Activated CD4-positive, alpha-beta T cell treated with anti-CD3 and anti-CD28 coated beads for 48 hours (primary cell): ENCODE measurements around the gene INSRR.

Experiments
- DNase-seq: peaks from one replicate; pipeline ENCODE4 v3.0.0-alpha.2; 2020

The INSRR gene

DNA sequence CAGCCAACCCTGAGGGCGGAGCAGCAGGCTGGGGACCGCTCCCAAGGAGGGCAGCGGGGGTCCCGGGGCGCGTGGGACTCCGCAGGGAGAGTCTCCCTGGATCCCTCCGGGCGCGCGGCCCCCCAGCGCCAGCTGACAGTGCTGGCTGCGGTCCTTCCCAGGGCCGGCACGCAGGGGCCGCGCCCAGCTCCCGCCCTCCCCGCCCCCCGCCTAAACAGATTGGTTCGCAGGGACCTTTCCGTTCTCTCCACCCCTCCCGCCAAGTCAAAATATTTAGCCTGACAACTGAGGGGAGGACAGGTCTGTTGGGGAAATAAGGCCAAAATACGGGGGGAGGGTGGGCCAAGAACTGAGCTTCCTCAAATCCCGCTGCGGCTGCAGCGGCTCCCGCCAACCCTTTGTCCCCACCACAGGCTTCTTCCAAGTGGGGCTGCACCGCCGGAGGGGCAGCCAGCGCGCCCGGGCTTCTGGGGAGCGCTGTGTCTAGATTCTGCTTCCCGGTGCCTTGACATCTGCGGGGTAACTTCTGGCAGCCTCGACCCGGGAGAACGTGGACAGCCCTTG is at the start of gene INSRR:
Gene INSRR (minus strand): TSS at position 159 of the 564 bp plus-strand sequence. CDS start 496 bp downstream, outside the sequence.
- DNase-seq = no peak

DNA sequence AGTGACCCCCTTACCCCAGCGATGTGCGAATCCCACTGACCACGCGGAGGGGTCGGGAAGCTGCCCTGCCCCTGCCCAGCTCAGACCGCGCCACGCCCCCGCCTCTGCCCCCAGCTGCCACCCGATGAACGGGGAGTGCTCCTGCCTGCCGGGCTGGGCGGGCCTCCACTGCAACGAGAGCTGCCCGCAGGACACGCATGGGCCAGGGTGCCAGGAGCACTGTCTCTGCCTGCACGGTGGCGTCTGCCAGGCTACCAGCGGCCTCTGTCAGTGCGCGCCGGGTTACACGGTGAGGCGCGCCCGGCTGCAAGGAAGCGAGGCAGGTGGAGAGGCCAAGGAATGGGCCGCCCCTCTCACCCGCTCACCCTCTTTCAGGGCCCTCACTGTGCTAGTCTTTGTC is 49.6 kb upstream of the INSRR start:
- DNase-seq = no peak

DNA sequence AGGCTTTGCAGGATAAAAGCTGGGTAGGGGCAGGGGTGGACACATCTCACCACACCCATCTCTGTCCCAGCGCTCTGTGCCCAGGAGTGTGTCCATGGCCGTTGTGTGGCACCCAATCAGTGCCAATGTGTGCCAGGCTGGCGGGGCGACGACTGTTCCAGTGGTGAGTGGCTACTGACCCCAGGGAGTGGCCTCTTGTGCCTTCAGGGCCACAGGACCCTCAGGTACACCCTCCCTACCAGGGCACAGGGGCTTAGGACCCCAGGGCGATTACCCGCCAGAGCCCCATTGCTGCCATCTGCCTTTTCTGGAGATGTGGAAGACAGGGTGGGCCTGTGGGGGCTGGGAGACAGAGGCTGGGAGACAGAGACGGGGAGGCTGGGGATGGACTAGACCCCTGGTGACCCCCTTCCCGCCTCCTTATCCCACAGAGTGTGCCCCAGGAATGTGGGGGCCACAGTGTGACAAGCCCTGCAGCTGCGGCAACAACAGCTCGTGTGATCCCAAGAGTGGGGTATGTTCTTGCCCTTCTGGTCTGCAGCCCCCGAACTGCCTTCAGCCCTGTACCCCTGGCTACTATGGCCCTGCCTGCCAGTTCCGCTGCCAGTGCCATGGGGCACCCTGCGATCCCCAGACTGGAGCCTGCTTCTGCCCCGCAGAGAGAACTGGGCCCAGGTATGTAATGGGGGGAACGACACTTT is 47.4 kb upstream of the INSRR start:
- no peak for DNase-seq

DNA sequence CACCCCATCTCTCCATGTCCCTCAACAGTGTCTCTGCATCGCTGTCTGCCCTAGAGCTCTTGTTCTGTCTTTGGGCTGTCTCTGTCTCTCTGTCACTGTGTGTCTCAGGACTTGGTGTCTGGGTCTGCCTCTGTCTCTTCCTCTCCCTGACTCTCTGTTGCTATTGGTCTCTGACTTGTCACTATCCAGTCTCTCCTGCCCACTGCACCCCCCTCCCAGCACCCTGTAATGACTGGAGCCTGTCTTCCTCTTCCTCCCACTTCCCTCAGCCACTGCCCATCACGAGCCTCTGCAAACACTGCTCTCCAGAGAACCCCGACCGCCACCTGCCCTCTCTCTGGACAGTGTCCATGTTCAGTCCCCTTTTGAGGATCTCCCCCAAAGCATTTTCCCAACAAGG is 46.7 kb upstream of the INSRR start:
- DNase-seq = no peak

DNA sequence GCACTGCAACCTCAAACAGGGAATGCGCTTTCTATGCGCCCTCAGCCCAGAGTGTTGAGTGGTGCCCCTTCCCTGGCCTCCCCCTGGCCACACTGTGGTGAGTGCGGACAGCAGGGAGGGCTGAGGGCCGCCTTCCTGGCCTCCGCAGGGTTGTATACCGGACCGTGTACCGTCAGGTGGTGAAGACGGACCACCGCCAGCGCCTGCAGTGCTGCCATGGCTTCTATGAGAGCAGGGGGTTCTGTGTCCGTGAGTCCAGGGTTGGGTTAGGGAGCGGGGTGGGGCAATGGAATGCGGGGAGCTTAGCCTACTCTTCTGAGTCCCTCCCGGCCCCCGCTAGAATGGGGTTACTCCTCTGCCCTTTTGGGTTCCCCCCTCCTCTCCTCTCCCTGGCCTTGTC is 46.3 kb upstream of the INSRR start:
- no peak for DNase-seq

DNA sequence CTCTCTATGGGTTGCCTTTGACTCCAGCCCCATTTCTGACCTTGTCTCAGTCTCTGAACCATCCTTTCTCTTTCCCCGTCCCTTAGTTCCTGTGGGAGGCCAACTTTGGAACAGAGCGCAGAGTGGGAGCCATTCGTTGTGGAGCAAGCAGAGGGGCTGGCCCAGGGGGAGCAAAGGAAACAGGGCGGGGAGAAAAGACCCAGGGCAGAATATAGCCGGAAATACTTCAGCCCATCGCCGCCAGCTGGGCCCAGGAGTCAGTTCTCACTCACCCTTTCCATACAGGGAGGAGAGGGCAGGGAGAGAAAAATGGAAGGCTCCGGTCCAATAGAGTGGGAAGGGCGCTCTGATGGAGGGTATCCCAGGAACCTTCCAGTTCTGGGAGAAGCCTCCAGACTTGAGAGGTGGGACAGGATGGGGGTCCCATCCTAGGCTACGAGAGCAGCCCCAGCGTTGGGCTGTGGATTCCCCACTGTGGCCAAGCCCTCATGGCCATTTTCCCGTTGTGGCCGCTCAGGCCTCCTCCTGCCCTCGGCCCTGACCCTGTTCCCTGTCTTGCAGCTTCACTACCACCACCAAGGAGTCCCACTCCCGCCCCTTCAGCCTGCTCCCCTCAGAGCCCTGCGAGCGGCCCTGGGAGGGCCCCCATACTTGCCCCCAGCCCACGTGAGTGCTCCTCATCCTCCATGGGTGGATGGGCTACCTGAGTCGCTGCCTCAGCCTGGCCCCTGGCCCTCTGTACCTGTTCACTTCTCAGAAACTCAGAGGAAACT is 45.5 kb upstream of the INSRR start:
- no peak for DNase-seq

DNA sequence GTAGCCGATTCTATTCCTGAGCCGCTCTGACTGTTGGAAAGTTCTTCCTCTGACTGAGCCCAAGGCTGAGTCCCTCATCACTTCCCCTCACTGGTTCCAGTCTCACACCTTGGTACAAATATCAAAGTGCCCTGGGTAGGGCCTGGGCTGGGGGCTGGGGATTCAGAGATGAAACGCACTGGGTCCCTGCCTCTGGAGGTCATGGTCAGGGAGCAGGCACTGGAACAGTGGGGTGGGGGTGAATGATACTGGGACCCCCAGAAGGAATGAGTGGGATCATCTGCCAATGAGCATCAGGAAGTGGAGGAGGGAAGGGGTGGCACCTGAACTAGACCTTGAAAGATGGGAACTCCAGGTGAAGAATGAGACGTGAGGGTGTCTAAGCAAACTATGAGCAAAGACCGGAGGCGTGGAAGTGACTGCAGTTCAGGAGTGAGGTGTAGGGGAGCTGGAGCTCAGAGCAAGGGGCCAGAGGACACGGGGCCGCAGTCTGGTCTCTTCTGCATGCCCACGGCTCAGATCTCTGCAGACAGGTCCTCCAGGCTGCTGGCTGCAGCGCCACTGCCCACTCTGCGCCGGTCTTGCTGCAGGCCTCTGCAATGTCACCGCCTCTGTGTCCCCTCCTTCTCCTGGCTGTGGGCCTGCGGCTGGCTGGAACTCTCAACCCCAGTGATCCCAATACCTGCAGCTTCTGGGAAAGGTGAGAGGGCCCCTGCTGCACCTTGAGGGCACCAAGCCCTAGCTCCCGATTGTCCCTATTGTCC is 44.6 kb upstream of the INSRR start:
- no peak for DNase-seq

DNA sequence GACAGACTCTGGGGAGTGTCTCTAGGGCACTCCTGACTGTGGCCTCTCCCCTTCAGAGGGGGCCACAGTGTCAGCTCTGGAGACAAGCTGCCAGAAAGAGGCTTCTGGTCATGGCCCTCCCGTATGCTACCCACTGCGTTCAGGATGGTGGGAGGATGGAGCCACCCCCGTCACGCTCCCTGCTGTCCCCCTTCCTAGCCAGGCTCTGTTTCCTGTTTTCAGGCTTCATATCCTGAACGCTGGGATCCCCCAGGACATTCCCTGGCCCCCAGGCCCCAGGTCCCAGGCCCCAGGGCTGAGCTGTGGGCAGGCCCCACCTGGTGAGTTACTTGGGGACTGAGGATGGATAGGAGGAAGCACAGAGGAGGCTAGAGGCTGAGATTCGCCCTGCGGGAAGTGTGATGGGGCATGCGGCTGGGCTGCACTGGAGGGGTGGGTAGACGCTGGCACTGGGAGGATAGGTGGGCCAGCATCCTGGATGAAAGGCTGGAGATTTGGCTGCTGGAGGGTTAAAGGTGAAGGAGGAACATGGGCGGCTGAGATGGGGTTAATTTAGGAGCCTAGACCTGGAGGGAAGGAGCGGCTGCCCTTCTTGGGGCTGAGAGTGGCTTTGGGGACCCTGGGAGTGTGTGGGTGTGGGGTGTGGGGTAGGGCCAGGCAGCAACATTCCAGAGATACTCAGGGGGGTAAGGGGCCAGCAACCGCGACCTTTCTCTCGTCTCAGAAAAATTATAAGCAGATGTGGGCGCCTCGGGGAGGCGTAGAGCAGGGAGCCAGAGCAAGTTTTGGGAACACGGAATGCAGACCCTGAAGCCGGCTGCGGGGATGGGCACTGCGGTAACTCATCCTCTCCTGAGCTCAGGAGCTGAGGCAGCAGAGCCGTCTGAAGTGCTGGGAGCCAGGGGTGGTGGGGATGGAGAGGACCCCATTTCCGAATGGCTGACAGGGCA is 43.3 kb upstream of the INSRR start:
- no peak for DNase-seq

DNA sequence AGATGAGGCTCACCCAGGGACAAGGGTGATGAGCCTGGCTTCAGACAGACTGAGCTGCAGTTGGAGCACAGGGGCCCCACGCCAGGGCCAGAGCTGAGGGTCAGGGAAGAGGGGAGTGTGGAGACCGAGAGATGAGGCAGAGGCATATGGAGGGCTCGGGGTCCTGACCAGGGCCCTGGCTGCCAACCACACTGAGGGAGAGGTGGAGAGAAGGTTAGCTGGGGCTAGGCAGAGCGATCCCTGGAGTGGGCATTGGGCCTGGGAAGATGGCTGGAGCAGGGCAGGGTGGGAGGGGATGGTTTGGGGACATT is 42.6 kb upstream of the INSRR start:
- no peak for DNase-seq

DNA sequence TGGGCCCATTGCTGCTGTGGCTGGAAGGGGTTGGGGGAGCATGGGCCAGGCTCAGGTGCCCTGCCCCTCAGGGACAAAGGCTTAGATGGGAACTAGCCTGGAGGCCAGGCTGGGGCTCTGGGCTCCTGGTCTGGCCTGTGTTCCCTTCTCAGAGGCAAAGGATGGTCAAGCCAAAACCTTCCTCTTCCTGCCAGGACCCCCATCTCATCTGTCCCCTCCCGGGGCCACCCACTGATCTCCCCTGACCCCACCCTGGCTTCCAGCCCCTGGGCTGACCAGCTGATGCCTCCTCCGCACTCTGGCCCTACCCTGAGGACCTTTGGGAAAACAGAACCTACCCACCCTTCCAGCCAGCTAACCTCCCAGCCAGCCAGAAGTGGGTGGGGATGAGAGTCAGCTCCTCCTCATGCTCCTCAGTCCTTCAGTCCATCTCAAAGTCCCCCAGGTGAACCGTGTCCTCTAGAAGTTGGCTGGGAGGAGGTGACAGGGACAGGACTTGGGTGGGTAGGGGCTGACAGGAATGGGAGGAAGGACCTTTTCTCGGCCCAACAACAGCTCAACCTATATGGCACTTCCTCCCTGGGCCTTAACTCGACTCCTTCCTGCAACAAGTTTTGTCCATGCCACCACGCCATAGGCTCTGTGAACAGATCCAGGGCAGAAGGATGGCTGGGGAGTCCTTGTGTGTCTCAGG is 42.1 kb upstream of the INSRR start:
- no peak for DNase-seq

DNA sequence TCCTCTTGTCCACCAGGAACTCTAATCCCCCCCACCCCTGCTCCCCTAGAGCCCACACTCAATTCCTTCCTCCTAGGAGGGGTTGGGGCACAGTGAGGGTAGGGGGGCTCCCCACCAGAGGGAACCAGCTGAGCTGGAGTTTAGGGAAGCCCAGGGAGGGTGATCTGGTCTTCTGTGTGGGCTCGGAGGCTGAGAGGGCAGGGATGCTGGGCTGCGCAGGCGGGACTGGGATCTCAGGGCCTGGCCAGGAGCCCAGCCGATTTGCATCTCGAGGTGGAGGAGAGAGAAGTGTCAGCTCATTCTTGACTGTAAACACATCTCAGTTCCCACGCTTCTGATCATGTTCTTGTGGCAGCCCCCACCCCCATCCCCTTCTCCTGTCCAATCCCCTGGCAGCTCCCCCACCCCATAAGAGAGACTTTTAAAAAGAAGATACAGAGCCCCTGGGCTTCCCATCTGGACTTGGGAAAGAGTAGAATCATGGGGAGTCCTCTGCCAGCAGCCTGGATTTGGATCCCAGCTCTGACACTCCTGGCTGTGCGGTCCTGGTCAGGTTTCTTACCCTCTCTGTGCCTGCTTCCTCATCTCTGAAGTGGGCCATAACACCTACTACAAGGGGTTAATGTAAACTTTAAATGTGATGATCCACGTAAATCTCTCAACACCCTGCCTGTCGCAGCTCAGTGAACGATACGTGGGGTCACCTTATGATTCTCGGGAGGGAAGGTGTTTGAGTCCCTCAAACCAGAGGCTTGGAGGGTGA is 41.2 kb upstream of the INSRR start:
- no peak for DNase-seq

DNA sequence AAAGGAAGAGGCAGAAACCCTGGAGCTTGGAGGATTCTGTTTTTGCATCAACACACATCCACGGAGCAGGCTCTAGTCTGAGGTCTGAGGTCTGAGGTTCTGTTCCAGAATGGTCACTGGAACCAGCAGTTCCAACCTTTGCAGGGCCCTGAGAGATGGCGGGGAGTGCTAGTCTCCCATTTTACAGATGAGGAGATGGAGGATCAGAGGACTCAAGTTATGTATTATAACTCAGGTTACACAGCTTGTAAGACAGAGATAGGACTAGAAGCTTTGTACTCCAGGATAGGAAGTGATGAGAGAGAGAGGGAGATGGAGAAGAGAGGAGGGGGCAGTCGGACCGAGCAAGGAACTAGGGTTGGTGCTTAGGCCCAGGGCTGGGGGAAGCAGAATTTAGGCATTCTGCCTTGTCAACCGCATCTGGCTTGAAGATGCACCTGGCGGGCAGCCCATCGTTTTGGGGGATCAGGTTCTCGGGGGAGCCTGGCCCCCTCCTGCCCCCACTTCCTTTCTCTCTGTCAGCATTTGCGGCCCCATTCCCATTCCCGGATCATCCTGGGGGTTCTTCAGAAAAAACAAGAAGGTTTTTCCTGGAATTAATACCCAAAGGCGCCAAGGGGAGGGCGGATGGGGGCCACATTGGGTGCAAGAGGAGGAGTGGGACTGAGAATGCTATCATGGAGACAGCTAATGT is 40.2 kb upstream of the INSRR start:
- no peak for DNase-seq

DNA sequence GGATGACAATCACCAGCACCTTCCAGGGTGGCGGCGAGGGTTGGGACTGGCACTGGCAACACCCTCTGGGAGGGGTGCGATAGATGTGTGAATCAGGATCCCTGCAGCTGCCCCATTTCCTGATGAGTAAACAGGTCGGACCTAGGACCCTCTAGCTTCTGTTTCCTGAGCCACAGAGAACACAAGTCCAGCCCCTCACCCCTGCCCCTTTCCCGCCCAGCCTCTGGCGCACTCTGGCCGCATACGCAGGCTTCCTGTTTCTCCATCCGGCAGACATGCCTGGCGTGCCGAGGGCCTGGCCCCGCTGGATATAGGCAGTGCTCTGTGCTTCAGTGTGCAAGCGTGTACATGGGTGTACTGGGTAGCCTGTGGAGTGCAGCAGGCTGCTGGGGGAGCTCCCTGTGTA is 39.2 kb upstream of the INSRR start:
- DNase-seq = no peak

DNA sequence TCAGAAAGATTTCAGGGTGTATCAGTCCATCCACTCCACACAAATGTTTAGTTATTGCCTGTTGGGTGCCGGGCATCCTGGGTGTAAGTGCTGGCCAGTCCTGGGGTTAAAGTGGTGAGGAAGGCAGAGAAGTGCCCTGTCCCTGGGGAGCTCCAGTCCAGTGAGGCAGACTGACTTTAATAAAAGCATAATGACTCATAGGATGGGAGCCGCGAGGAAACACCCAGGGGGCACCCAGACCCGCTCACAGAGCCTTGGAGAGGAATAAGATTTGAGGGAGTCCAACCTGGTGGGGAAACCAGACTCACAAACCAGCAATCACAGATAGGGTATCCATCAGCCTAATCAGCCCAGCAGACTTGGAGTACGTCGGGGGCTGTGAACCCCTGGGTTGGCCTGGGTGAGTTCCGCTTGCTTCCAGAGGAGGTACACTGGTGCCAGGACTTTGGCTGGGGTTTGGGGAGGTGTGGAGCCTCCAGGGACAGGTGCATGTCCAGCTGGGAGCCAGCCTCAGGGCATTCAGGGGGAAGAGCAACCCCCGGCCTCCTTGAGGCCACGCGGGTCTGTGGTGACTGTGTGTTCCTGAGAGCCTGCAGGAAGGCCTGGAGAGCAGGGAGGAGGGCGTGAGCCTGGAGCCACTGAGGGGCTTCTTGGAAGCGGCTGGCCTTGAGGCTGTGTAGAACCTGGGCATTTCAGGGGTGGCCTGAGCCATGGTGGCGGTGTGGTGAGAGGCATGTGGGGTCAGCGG is 38.3 kb upstream of the INSRR start:
- no peak for DNase-seq

DNA sequence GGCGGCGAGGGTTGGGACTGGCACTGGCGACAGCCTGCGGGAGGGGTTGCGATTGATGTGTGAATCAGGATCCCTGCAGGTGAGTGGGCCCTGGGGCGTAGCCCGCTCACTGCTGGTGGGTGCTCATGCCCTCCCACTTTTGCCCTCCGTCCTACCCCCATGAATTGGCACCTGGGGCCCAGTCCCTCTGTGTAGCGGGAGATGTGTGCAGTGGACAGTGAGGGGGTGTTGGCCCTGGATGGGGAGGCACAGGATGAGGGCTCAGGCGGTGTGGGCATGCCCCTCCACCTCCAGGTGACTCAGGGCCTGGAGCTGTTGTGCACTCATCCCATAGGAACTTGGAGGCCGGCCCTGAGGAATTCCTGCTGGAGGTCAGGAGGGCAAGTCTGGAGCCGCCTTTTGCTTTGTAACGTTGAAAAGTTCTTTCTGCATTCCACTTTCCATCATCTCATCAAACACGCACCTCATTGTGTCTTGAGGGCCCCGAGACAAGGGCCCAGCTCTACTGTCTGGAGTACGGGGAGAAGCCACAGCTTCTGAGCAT is 37.6 kb upstream of the INSRR start:
- DNase-seq = no peak

DNA sequence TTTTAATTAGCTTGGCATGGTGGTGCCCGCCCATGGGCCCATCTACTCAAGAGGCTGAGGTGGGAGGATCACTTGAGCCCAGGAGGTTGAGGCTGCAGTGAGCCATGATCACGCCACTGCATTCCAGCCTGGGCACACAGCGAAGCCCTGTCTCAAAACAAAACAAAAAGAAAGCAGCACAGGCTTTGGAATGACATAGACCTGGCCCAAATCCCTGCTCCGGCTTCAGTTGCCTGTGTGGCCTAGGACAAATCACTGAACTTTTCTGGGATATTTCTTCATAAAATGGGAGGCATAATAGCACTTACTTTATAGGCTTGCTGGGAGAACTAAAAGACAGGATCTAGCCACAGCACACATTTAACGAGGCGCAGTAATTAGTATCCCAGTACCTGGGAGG is 37.0 kb upstream of the INSRR start:
- no peak for DNase-seq

DNA sequence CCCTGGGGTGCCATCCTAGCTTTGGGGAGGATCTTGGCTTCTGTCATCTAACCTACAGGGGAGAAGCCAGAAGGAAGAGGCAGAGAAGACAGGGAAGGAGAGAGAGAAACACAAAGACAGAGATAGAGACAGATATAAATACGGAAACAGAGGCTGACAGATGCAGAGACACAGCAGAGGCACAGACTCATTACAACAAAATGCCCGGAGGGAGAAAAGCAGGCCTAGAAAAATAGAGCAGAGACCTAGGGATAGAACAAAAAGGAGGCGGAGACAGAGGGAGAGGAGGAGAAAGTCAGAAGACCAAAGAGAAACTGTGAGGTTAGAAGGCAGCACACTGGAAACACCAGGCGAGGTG is 36.5 kb upstream of the INSRR start:
- no peak for DNase-seq

DNA sequence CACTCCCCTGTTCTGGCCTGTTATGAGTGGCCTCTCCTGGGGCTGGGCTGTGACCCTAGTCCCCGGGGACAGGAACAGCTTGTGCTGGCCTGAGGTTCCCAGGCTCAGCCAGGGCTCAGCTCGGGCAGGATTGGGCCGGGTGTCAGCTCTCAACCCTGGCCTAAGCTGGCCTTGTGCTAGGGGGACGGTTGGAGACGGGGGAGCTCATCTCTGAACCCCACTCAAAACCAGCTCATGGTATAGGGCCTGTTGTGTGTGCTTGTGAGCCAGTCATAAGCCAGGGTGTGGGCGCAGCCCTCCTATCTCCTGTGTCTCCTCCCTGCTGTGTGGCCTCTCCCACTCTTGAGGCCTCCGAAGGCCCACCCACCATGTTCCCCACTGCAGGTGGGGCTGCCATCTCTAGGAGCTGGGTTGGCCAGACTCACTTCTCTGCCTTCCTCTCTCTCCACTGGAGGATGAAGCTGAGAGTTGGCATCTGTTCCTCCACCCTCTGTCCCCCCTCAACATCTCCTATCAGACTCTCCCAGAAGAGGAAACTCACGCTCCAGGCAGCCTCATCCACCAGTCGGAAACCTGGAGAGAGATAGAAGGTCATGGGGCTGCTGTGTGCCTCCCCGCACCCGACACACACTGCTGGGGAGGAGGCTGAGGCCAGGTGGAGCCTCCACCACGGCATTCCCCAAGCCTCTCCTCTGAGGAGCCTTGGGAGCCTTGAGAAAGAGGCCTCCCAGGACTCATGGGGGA is 36.0 kb upstream of the INSRR start:
- no peak for DNase-seq

DNA sequence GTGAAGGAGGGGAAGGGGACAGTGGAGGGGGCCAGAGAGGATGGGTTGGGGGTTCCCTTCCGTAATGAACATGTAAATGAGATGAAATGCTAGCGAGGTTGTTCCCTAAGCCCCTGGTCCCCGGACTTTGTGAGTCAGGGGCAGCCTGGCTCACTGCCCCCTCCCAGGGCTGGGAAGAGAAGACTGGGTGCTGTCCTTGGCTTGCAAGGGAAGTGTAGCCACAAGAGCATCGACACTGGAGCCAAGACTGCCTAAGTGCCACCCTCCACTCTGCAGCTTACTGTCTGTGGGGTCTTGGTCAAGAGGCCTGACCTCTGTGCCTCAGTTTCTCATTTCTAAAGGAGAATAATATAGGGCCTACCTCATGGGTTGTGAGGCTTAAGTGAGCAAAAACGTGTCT is 35.1 kb upstream of the INSRR start:
- DNase-seq = no peak
